SHP77 (cell line): Measurements from ENCODE around the gene GTSE1.

Experiments used
- DNase-seq, 2 experiments: peaks; one replicate each; lab custom pipeline; 2025; lab: John Stamatoyannopoulos, UW

The GTSE1 gene

GRCh38 chr22:46380069-46380468, 83.4 kb downstream of the GTSE1 start:
- no peak for DNase-seq
